HEK293 (cell line): ENCODE data around the gene USP9Y.

Experiments
- GFI1B ChIP-seq: fragments of 450-650 bp; formaldehyde crosslinking; IDR thresholded peaks from 2 replicates; pipeline ENCODE4 v1.5.1; 2016; ENCODE audit warnings: missing biosample characterization, missing genetic modification characterization
- OVOL3 ChIP-seq: fragments of 450-650 bp; formaldehyde crosslinking; IDR thresholded peaks from 2 replicates; pipeline ENCODE4 v1.5.1; 2016; ENCODE audit warnings: missing biosample characterization, missing genetic modification characterization
- ZBTB17 ChIP-seq: fragments of 450-650 bp; formaldehyde crosslinking; IDR thresholded peaks from 2 replicates; pipeline ENCODE4 v1.5.1; 2016; ENCODE audit warnings: missing biosample characterization, missing genetic modification characterization
- ZNF274 ChIP-seq, 2 experiments: fragments of 200-500 bp in 1 of 2; fragments of 450-650 bp in 1 of 2; sonication (Bioruptor generic) in 1 of 2; formaldehyde crosslinking in 1 of 2; IDR thresholded peaks; 2 replicates each; pipeline versions ENCODE4 v1.5.1 to v1.6.1; 2014 to 2016; ENCODE audit warnings: borderline replicate concordance in 1 of 2, inconsistent platforms in 1 of 2, low read length in 1 of 2, missing biosample characterization in 1 of 2, missing genetic modification characterization in 1 of 2
- ZNF416 ChIP-seq: fragments of 450-650 bp; formaldehyde crosslinking; IDR thresholded peaks from 2 replicates; pipeline ENCODE4 v1.5.1; 2016; ENCODE audit warnings: missing biosample characterization, missing genetic modification characterization
- ZNF549 ChIP-seq: fragments of 450-650 bp; IDR thresholded peaks from 2 replicates; pipeline ENCODE4 v1.5.1; 2018; ENCODE audit warnings: missing biosample characterization, missing genetic modification characterization, mild to moderate bottlenecking, inconsistent platforms, moderate library complexity
- ZNF560 ChIP-seq: fragments of 450-650 bp; formaldehyde crosslinking; IDR thresholded peaks from 2 replicates; pipeline ENCODE4 v1.5.1; 2017; ENCODE audit warnings: missing biosample characterization, missing genetic modification characterization, borderline replicate concordance
- ZNF776 ChIP-seq: fragments of 450-650 bp; formaldehyde crosslinking; IDR thresholded peaks from 2 replicates; pipeline ENCODE4 v1.5.0; 2017; ENCODE audit warnings: missing biosample characterization, missing genetic modification characterization, borderline replicate concordance
- TF ChIP-seq, protein P1 (sequence below): fragments of 450-650 bp; formaldehyde crosslinking; IDR thresholded peaks from 2 replicates; pipeline ENCODE4 v1.5.1; 2016; ENCODE audit warnings: missing biosample characterization, missing genetic modification characterization
- TF ChIP-seq, protein P2 (sequence below): fragments of 450-650 bp; formaldehyde crosslinking; IDR thresholded peaks from 2 replicates; pipeline ENCODE4 v1.5.1; 2016; ENCODE audit warnings: missing biosample characterization, missing genetic modification characterization
- TF ChIP-seq, protein P3 (sequence below): fragments of 450-650 bp; formaldehyde crosslinking; IDR thresholded peaks from 2 replicates; pipeline ENCODE4 v1.5.1; 2016; ENCODE audit warnings: missing biosample characterization, missing genetic modification characterization, low read depth
- TF ChIP-seq, protein P4 (sequence below): fragments of 450-650 bp; formaldehyde crosslinking; IDR thresholded peaks from 2 replicates; pipeline ENCODE4 v1.5.1; 2016; ENCODE audit warnings: missing biosample characterization, missing genetic modification characterization

DNA sequence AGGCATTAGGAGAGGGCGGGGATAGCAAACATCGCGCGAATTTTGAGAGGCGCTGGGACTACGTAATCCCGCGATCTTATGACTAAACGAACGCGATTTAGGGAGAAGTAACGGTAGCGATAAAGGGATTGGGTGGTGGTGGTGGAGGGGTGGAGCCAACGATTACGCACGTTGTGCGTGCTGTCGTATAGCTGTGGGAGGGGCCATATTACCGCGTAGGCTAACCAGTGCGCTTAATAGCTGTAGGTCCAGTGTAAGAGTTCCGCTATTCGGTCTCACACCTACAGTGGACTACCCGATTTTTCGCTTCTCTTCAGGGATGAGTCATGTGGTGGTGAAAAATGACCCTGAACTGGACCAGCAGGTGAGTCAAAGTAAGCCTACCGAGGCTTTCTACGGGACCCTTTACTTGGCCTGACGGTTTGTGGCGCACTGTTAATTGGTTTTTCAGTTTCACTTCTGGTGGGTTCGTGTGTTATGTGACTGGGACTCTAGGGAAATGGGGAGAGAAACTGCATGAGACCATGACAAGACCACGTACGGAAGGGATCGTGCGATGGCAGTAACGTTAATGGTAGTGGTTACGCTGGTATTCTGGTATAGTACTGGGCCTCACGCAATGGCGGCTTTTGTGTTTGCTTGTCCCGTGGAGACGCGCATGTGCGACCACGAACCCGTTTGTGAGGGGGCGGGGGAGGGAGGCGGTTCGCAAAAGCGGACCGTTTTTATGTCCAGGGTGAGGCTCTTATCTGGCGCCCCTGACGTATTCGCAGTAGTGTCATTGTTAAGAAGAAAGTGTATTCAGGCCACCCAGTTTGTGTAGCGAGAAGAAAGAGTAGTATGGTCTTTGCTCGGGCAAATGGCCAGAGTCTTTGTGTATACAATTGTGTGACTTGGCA is 203.8 kb downstream of the USP9Y start, which contains the start of gene DDX3Y:
- TF ChIP-seq, protein P1, sequence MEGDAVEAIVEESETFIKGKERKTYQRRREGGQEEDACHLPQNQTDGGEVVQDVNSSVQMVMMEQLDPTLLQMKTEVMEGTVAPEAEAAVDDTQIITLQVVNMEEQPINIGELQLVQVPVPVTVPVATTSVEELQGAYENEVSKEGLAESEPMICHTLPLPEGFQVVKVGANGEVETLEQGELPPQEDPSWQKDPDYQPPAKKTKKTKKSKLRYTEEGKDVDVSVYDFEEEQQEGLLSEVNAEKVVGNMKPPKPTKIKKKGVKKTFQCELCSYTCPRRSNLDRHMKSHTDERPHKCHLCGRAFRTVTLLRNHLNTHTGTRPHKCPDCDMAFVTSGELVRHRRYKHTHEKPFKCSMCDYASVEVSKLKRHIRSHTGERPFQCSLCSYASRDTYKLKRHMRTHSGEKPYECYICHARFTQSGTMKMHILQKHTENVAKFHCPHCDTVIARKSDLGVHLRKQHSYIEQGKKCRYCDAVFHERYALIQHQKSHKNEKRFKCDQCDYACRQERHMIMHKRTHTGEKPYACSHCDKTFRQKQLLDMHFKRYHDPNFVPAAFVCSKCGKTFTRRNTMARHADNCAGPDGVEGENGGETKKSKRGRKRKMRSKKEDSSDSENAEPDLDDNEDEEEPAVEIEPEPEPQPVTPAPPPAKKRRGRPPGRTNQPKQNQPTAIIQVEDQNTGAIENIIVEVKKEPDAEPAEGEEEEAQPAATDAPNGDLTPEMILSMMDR, result no peak
- TF ChIP-seq, protein P2, sequence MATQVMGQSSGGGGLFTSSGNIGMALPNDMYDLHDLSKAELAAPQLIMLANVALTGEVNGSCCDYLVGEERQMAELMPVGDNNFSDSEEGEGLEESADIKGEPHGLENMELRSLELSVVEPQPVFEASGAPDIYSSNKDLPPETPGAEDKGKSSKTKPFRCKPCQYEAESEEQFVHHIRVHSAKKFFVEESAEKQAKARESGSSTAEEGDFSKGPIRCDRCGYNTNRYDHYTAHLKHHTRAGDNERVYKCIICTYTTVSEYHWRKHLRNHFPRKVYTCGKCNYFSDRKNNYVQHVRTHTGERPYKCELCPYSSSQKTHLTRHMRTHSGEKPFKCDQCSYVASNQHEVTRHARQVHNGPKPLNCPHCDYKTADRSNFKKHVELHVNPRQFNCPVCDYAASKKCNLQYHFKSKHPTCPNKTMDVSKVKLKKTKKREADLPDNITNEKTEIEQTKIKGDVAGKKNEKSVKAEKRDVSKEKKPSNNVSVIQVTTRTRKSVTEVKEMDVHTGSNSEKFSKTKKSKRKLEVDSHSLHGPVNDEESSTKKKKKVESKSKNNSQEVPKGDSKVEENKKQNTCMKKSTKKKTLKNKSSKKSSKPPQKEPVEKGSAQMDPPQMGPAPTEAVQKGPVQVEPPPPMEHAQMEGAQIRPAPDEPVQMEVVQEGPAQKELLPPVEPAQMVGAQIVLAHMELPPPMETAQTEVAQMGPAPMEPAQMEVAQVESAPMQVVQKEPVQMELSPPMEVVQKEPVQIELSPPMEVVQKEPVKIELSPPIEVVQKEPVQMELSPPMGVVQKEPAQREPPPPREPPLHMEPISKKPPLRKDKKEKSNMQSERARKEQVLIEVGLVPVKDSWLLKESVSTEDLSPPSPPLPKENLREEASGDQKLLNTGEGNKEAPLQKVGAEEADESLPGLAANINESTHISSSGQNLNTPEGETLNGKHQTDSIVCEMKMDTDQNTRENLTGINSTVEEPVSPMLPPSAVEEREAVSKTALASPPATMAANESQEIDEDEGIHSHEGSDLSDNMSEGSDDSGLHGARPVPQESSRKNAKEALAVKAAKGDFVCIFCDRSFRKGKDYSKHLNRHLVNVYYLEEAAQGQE (tag by site-specific recombination), result no peak
- TF ChIP-seq GFI1B (tag by site-specific recombination), result no peak
- TF ChIP-seq OVOL3 (tag by site-specific recombination), result no peak
- TF ChIP-seq ZNF560, result no peak
- TF ChIP-seq ZNF274 (IDR thresholded peaks at IDR 0.05; ENCODE audit: low read length), result no peak
- TF ChIP-seq ZNF274 (tag by site-specific recombination; IDR thresholded peaks at IDR 0.05; ENCODE audit: borderline replicate concordance), result no peak
- TF ChIP-seq ZNF549, result no peak
- TF ChIP-seq ZNF776, result no peak
- TF ChIP-seq ZNF416 (tag by site-specific recombination), result no peak
- TF ChIP-seq, protein P3, sequence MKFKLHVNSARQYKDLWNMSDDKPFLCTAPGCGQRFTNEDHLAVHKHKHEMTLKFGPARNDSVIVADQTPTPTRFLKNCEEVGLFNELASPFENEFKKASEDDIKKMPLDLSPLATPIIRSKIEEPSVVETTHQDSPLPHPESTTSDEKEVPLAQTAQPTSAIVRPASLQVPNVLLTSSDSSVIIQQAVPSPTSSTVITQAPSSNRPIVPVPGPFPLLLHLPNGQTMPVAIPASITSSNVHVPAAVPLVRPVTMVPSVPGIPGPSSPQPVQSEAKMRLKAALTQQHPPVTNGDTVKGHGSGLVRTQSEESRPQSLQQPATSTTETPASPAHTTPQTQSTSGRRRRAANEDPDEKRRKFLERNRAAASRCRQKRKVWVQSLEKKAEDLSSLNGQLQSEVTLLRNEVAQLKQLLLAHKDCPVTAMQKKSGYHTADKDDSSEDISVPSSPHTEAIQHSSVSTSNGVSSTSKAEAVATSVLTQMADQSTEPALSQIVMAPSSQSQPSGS (tag by site-specific recombination), result no peak
- TF ChIP-seq ZBTB17 (tag by site-specific recombination), result no peak
- TF ChIP-seq, protein P4, sequence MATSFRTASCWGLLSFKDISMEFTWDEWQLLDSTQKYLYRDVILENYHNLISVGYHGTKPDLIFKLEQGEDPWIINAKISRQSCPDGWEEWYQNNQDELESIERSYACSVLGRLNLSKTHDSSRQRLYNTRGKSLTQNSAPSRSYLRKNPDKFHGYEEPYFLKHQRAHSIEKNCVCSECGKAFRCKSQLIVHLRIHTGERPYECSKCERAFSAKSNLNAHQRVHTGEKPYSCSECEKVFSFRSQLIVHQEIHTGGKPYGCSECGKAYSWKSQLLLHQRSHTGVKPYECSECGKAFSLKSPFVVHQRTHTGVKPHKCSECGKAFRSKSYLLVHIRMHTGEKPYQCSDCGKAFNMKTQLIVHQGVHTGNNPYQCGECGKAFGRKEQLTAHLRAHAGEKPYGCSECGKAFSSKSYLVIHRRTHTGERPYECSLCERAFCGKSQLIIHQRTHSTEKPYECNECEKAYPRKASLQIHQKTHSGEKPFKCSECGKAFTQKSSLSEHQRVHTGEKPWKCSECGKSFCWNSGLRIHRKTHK, result no peak
